Stimulated activated effector memory CD8-positive, alpha-beta T cell treated with anti-CD3 and anti-CD28 coated beads, Interleukin-12 subunit alpha, Interleukin-12 subunit beta, amount 100 ng/mL, for 72 hours (primary cell): Measurements from ENCODE around the gene GXYLT1.
"Not testable (repeated sequence)": the region's sequence is repeated elsewhere in the genome, so short reads cannot be mapped to it uniquely, and the experiment has no call there.

Experiments used
- ATAC-seq: fragments of 150-1000 bp; cut with Tn5 transposase; 2 replicates; pipeline ENCODE4 v1.10.0; 2021
- DNase-seq, 2 donors: peaks; one replicate each; pipeline ENCODE4 v3.0.0; 2021 to 2022; ENCODE audit warnings: low spot score in 2 of 2
- H3K27ac Mint-ChIP-seq: one replicate; pipeline ENCODE4 v1.8.0; 2022; ENCODE audit warnings: mild to moderate bottlenecking, mixed read lengths
- H3K36me3 Mint-ChIP-seq: one replicate; pipeline ENCODE4 v1.8.0; 2022; ENCODE audit warnings: mild to moderate bottlenecking, mixed read lengths
- H3K4me1 Mint-ChIP-seq: one replicate; pipeline ENCODE4 v1.8.0; 2022; ENCODE audit warnings: mixed read lengths
- H3K4me3 Mint-ChIP-seq: one replicate; pipeline ENCODE4 v1.8.0; 2022; ENCODE audit warnings: mild to moderate bottlenecking, mixed read lengths
- H3K9me3 Mint-ChIP-seq: one replicate; pipeline ENCODE4 v1.8.0; 2022; ENCODE audit warnings: mixed read lengths

GXYLT1 gene

GRCh38 chr12:42090899-42091298 lies 53.8 kb downstream of the GXYLT1 start:
- Mint-ChIP-seq H3K4me1 (peaks cover 15% of the 10 kb centered on the region), H3K9me3 (no peaks in the 10 kb centered on the region), H3K4me3 (no peak overlapping the region), H3K36me3 (peaks cover 33% of the 10 kb centered on the region), H3K27ac (no peak overlapping the region)
- no peak for DNase-seq
- no peak for ATAC-seq

DNA sequence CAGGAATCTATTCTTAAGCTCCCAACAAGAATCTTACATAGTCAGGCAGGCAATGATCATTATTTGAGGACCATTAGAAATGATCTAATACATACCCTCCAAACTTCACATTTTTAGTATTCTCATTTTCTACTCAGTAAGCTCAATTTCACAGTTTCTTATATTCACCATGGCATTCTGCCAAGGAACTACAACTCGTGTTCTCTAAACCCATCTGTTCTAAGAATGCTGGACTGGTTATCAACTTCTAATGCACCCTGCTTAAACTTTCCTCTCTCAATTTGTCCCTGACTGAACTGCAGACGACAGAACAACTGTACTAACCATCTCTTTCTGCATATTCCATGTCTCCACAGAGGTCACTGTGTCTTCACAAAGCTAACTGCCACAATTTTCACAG lies 58.6 kb downstream of the GXYLT1 start:
- H3K27ac Mint-ChIP-seq, result no peak overlapping the region

GRCh38 chr12:42085594-42085993 lies 59.1 kb downstream of the GXYLT1 start:
- Mint-ChIP-seq H3K36me3 (peaks cover 29% of the 10 kb centered on the region), H3K4me1 (no peaks in the 10 kb centered on the region), H3K27ac (no peak overlapping the region), H3K9me3 (no peaks in the 10 kb centered on the region), H3K4me3 (no peak overlapping the region)
- ATAC-seq (no peak), DNase-seq (no peak)

More for the DNA sequence above, 58.6 kb downstream of the GXYLT1 start:
- no peak overlapping the region for H3K4me3 Mint-ChIP-seq
- no peaks in the 10 kb centered on the region for H3K9me3 Mint-ChIP-seq
- H3K4me1 Mint-ChIP-seq, result no peaks in the 10 kb centered on the region
- DNase-seq (no peak), ATAC-seq (no peak)
- peaks cover 29% of the 10 kb centered on the region for H3K36me3 Mint-ChIP-seq

DNA sequence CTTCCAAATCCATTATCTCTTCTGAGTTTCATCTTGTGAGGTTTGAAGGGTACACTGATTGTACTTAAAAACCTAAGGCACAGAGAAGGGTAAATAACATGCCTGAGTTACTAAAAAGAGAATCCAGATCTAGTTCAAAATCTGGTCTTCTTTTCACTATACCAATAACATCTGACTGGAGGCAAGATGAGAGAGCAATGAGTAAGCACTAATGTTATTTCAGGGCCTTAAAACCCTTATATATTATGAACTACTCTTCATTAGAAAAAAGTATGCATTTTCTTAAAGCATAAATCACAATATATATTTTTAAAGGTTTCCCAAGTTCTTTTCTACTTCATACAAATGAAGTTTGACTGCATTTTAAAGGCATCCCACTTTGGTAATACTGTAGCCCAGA lies 60.2 kb downstream of the GXYLT1 start:
- H3K27ac Mint-ChIP-seq, result no peak overlapping the region
- H3K36me3 Mint-ChIP-seq, result peaks cover 22% of the 10 kb centered on the region
- DNase-seq (no peak), ATAC-seq (no peak)
- H3K4me1 Mint-ChIP-seq, result no peaks in the 10 kb centered on the region
- no peak overlapping the region for H3K4me3 Mint-ChIP-seq
- H3K9me3 Mint-ChIP-seq, result no peaks in the 10 kb centered on the region

GRCh38 chr12:42076976-42077375 lies 67.7 kb downstream of the GXYLT1 start:
- Mint-ChIP-seq H3K9me3 (no peaks in the 10 kb centered on the region), H3K4me3 (no peak overlapping the region), H3K27ac (no peak overlapping the region), H3K4me1 (no peaks in the 10 kb centered on the region), H3K36me3 (no peaks in the 10 kb centered on the region)
- ATAC-seq, result no peak
- no peak for DNase-seq

GRCh38 chr12:42070036-42070435 lies 74.6 kb downstream of the GXYLT1 start:
- Mint-ChIP-seq H3K36me3 (no peaks in the 10 kb centered on the region), H3K4me3 (no peak overlapping the region), H3K9me3 (no peaks in the 10 kb centered on the region), H3K4me1 (no peaks in the 10 kb centered on the region), H3K27ac (no peak overlapping the region)
- DNase-seq (no peak), ATAC-seq (no peak)

- H3K27ac Mint-ChIP-seq, result no peak overlapping the region
- H3K36me3 Mint-ChIP-seq, result no peaks in the 10 kb centered on the region
- no peak overlapping the region for H3K4me3 Mint-ChIP-seq
- H3K4me1 Mint-ChIP-seq, result no peaks in the 10 kb centered on the region
- peaks cover 2% of the 10 kb centered on the region for H3K9me3 Mint-ChIP-seq
- ATAC-seq, result no peak
- no peak for DNase-seq
These were observed 85.5 kb downstream of the GXYLT1 start for GRCh38 chr12:42059127-42059526.

DNA sequence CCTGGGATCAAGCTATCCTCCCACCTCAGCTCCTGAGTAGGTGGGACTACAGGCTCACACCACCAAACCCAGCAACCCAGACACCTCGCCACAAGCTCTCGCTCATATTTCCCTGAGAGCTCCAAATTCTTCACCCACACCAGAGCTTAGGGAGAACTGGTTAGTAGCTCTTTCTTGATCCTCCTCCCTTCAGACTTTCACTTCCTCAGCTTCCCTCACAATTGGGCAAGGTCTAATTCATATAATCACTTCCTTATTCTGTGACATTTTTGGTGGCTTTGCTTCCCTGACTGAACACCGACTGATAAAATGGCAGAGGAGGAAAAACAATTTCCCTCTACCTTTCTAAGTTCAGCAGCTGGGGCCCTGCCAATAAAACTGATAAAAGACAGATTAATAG lies 88.5 kb downstream of the GXYLT1 start:
- DNase-seq, result no peak
- H3K9me3 Mint-ChIP-seq, result no peaks in the 10 kb centered on the region
- H3K36me3 Mint-ChIP-seq, result no peaks in the 10 kb centered on the region
- no peak for ATAC-seq
- H3K4me1 Mint-ChIP-seq, result no peaks in the 10 kb centered on the region
- no peak overlapping the region for H3K4me3 Mint-ChIP-seq
- no peak overlapping the region for H3K27ac Mint-ChIP-seq

DNA sequence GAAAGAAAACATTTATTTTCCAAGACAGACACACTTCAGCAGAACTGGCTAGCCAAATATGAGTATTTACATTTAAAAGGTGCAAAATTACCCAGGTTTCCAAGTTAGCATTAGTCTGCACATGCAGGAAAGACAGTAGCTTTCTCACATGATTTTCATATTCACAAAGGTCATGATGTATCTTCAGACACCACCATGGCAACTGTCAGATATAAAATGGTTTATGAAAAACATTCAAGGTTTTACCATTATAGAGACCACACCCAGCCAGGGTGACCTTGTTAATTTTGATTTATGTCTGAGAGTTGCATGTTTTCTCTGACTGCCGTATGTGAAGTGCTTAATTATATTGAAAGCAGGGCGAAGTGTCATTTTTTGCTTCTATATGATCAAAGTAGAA lies 91.2 kb downstream of the GXYLT1 start:
- ATAC-seq, result no peak
- Mint-ChIP-seq H3K36me3 (no peaks in the 10 kb centered on the region), H3K27ac (no peak overlapping the region), H3K4me1 (no peaks in the 10 kb centered on the region), H3K4me3 (no peak overlapping the region), H3K9me3 (no peaks in the 10 kb centered on the region)
- no peak for DNase-seq

- H3K4me3 Mint-ChIP-seq, H3K4me1 Mint-ChIP-seq, ATAC-seq, H3K9me3 Mint-ChIP-seq, DNase-seq, H3K36me3 Mint-ChIP-seq, H3K27ac Mint-ChIP-seq: not testable (repeated sequence)
These were observed 95.7 kb downstream of the GXYLT1 start for GRCh38 chr12:42048980-42049379.

- no peak for DNase-seq
- ATAC-seq, result no peak
- Mint-ChIP-seq H3K27ac (no peak overlapping the region), H3K36me3 (no peaks in the 10 kb centered on the region), H3K9me3 (no peaks in the 10 kb centered on the region), H3K4me3 (no peak overlapping the region), H3K4me1 (no peaks in the 10 kb centered on the region)
These were observed 105.1 kb downstream of the GXYLT1 start for GRCh38 chr12:42039577-42039976.

DNA sequence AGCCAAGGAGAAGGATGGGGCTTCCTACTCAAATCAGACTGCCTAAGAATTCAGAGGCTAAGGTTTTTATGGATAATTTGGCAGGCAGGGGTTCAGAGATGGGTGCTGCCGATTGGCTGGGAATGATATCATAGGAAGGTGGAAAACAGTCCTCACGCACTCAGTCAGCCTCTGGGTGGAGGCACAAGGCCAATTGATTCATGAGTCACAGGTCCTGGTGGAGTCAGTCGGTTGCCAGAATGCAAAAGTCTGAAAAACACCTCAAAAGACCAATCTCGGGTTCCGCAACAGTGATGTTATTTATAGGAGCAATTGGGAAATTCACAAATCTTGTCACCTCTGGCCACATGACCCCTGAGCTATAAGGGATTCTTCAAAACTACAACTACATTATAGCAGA lies 105.5 kb downstream of the GXYLT1 start:
- Mint-ChIP-seq H3K4me1 (no peaks in the 10 kb centered on the region), H3K9me3 (no peaks in the 10 kb centered on the region), H3K36me3 (no peaks in the 10 kb centered on the region), H3K4me3 (no peak overlapping the region), H3K27ac (no peak overlapping the region)
- no peak for ATAC-seq
- no peak for DNase-seq

- no peaks in the 10 kb centered on the region for H3K4me1 Mint-ChIP-seq
- H3K9me3 Mint-ChIP-seq, result no peaks in the 10 kb centered on the region
- no peak for ATAC-seq
- no peaks in the 10 kb centered on the region for H3K36me3 Mint-ChIP-seq
- no peak overlapping the region for H3K27ac Mint-ChIP-seq
- DNase-seq, result no peak
- H3K4me3 Mint-ChIP-seq, result no peak overlapping the region
These were observed 112.7 kb downstream of the GXYLT1 start for GRCh38 chr12:42031847-42032564.
